NCI-H446 (cell line): ENCODE data around the gene COL25A1.
A peak's percentile ranks its signal among the peaks of the same experiment; 100 is the strongest.

Experiments
- DNase-seq, 2 experiments: peaks; one replicate each; lab custom pipeline; 2025; lab: John Stamatoyannopoulos, UW

The COL25A1 gene

DNA sequence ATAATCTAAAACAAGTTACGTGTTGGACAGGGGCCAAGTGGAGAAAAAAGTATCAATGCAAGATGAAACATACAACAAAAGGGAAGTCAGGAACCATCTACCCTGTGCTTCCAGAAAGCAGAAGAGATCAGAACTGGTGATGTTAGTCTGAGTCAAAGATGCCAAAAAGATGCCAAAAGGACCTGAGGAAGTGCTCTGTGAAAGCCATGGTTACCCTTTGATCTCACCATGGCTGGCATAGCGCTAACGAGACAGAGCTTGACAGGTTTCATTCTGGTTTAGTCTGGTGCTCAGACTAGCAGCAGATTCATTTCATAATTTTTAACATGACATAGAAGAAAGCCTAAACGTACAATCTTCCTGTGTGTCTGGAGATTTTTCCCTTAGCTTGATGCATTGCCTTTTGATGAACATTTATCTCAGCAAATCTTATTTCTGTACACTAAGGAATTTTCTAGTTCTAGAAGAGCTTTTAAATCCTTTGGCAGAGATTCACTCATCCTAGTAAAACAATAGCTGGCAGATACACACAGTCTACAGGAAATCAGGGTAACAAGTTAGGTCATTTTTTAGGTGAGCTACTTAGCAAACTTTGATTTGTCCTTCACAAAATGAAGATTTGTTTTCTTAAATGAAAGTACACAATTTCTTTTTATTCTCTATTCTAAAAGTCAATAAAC, 87.7 kb downstream of the COL25A1 start:
- no peak for DNase-seq

GRCh38 chr4:109213056-109213455, 89.4 kb downstream of the COL25A1 start:
- no peak for DNase-seq

- DNase-seq: no peak
These were observed 90.8 kb downstream of the COL25A1 start for GRCh38 chr4:109211671-109212070.

DNA sequence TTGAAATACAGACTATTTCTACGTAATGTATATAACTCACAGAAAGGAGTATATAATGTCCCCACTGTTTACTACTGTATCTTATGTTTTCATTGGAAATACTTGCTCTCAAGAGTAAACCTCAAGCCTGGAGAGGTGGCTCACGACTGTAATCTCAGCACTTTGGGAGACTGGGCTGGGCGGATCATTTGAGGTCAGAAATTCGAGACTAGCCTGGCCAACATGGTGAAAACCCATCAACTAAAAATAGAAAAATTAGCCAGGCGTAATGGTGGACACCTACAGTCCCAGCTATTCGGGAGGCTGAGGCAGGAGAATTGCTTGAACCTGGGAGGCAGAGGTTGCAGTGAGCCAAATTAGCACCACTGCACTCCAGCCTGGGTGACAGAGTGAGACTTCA, 92.8 kb downstream of the COL25A1 start:
- no peak for DNase-seq

DNA sequence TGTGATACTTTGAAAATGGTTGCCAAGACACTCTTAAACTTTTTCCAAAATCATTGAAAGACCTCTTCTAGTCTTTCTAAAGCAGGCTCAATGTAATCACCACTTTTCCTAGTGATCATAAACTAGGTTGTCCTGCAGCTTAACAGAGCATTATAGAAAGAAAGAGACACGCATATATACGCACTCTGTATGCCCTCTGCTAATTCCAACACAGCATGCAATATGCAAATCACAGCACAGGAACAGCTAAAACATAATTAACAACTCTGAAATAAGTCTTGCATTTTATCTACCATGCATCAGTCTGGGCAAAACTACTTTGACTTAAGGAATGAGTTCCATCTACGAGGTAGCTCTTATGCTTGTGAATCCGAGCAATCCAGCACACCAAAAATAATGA, 94.6 kb downstream of the COL25A1 start:
- no peak for DNase-seq

DNA sequence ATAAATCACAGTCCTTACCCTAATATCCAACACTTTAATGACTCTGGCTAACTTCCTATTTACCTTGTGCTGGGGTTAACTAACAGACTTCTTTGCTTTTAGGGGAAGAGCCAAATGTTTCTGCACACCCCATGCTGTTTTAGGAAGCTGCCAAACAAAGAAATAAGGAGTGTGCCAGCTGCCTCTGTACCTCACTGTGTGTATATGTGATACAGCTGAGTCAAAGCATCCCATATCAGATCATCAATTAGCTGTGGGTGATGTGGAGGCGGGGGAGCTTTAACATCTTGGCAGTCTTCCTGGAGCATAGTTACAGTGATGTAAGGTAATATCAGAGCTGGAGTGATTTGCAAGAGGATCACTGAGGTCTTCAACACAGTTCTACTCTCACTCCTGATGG, 95.4 kb downstream of the COL25A1 start:
- DNase-seq: peak; percentile 59 to 79

DNA sequence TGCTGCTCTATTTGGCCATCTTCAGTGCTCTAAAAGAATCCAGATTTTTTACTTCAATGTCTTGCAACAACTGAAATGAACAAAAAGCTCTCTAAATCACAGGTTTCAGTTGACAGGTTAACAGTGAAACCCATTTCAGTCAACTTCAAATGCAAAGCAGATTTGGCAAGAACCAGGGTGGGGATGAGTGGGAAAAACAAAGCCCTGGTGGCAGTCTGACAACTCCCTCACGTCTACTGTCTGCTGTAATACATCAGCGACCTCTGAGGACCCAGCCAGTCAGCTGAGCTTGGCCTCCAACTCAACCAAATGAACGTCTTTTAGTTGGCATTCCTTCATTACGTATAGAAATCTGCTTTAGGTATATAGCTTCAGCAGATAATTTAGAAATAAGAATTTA, 95.8 kb downstream of the COL25A1 start:
- DNase-seq: peak; percentile 54 to 55

DNA sequence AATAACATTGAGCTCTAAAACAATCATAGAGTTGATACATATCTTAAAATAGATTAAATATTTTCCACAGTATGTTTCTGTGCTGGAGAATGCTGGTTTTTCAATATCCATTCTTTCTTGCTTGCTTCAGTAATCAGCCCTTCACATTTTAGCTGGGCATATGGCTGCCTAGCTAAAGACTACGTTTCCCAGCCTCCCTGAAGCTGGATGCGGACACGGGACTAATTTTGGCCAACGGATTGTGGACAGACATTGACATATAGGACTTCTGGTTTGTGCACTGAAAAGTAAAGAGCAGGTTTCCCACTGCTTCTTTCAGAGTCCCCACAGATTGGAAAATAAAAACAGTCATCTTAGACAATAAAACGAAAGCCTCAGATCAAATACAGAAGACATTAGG, 97.3 kb downstream of the COL25A1 start:
- DNase-seq: no peak

- no peak for DNase-seq
These were observed 102.9 kb downstream of the COL25A1 start for GRCh38 chr4:109199585-109199984.

GRCh38 chr4:109195646-109196045, 106.8 kb downstream of the COL25A1 start:
- DNase-seq: no peak

GRCh38 chr4:109191216-109191615, 111.2 kb downstream of the COL25A1 start:
- no peak for DNase-seq

DNA sequence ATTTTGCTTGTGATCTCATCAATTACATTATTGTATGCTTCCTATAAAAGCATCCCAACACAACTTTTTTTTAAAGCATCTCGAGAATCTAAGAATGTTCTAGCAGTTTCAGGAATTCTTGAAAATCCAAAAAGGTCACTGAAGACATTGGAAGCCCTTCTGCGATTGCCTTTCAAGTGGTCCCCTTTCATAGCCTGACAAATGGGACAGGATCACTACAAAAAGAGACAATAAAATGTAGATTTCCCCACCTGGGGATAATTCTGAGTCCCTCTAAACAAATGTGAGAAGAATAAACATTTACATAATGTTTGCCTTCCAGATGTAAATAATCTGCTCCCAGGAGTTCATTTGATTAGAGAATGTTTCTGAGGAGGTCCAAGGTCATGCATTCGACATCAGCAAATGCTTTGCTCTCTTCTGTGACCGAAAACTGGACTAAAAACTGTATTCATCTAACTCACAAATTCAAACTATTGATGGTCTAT, 116.0 kb downstream of the COL25A1 start:
- no peak for DNase-seq

DNA sequence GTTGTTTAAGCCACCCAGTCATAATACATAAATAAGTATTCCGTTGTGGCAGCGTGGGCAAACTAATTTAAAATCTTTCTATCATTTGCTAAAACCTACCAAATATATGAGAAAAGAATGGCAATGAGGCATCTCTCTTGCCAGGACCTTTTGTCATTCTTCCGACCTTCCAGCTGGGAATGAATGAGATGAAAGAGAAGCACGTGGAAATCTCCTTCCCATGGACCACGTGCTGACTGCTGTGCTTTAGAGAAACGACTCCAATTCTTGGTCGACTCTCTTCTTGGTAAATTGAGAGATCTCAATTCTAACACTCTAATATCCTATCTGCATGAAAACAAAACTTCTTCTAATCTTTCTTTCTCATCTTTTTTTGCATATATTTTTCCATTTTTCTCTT, 116.5 kb downstream of the COL25A1 start:
- no peak for DNase-seq

DNA sequence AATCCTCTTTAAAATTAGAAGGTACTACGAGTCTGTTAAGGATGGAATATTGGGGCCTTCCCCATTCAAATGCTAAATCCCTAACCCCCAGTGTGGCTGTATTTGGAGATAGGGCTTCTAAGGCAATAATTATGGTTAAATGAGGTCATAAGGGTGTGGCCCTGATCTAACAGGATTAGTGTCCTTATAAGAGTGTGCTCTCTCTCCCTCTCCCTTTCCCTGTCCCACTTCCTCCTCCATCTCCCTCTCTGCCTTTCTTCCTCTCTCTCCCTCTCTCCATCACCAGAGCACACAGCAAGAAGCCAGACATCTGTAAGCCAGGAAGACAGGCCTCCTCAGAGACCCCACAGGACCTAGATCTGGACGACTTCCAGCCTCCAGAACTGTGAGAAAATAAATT, 116.9 kb downstream of the COL25A1 start:
- no peak for DNase-seq

DNA sequence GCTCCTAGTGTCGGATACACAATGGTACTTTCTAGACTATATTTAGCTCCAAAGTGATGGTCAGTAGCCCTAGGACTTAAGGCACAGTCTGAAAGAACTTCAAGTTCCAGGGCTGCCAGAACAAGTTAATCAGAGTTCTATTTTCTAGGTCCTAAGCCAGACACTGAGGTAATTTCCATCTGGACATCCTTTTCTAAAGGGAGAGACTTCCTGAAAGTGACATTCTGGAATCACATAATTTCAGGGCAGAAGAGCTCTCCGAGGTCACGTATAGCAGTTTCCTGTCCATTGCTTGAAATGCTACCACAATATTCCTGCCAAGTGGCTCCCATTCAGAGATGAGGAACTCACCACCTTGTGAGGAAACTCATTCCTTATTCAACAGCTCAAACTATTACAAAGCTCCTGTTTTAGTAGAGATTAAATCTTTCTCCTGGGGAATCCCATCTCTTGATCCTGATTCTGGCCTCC, 117.9 kb downstream of the COL25A1 start:
- no peak for DNase-seq

DNA sequence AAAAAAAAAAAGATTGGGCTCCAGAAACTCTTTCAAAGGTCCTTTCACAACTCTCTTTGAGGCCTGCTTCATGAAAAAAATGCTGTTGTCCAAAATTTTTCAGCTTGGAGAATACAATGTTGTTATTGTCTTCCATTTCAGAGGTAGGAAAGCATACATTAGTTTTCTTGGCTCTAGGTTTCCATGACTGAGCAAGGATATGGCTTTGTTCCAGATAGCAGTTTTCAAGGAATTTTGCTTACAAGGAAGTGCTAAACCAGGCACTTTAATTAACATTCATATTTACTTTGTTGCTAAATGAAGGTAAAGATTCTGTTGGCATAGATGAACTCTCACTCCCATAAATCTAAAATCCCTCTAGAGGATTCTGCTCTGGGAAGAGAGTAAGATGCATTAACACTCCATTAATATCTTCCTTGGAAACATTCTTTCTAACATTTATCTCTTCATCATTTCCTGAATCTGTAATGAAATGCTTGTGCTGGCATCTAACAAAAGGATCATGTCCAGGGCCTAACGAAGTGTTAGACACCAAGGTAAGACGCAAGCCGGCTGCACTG, 118.4 kb downstream of the COL25A1 start:
- DNase-seq: peak in 1 of 2 experiments; percentile 38

- no peak for DNase-seq
These were observed 119.8 kb downstream of the COL25A1 start for GRCh38 chr4:109182696-109183095.

DNA sequence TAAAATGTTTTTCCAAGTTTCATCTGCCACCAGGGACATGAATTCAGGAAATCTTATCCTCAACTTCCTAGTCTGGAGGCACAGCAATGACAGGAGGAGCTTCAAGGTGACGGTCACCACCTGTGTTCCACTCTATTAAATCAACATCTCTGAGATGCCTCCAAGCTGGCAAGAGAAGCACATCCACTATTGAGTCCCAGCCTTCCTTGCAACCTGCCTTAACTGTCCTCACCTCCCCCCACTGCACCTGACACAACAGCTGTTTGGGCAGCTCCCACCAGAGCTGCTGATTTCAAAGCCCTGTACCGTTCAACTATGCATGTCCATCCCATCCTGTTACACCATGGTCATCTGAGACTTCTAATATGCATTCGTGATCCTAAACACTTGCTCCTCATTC, 123.4 kb downstream of the COL25A1 start:
- no peak for DNase-seq

GRCh38 chr4:109177096-109177810, 125.2 kb downstream of the COL25A1 start:
- peak; percentile 87 to 94 for DNase-seq

DNA sequence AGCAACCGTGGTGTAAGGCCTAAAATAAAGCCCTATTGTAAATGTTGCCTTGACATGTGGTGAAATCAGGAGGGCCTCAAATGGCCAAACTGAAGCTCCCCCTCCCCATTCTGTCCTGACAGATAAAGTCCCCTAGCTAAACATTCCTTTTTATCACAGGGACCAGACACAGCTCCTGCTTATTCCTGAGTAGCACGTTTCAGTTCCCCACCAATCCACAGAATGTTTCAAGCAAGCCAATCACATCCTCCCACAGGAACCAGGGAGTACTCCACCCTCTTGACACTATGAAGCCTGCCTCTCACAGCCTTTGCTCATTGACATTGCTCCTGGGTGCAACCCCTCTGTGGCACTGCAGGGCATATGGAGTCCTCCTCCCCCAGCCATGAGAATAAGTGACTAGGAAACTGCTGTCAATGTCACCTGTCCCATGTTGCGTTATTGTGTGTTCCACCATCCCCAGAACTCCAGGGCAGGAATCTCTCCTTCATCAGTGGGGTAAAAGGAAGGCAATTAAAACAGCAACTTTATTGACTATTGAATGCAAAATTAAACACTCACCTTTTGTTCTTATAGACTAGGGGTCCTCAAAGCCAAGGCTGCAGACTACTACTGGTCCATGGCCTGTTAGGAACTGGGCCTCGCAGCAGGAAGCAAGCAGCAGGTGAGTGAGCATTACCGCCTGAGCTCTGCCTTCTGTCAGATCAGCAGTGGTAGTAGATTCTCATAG, 128.1 kb downstream of the COL25A1 start:
- no peak for DNase-seq

DNA sequence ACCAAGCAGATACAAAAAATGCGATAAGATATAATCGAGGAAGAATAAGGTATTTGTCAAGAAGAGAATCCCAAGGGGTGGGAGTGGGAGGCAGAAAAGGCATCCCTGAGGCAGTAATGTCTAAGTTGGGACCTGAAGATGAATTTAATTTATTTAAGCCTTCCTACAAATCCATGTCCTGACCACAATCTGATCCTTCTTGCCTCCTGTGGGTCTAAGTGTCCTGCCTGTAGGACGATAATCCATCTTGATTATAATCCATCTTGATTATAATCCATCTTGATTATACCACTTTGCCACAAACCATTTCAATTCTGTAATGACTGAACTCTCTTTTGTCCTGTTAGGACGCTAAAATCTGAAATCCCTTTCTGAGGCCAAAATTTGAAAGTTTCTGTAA, 130.2 kb downstream of the COL25A1 start:
- no peak for DNase-seq

- DNase-seq: no peak
These were observed 131.4 kb downstream of the COL25A1 start for GRCh38 chr4:109171070-109171469.
